BJ (cell line): ENCODE results near the gene ETDC. TPM values are rescaled to one million over a fixed set of nuclear protein-coding genes. Genes with fewer than 3 reads are reported as not detected.
A peak's percentile ranks its signal among the peaks of the same experiment; 100 is the strongest.

Experiments
- CTCF ChIA-PET: fragments of 350-600 bp; formaldehyde crosslinking; extraction: SDS; loops from one replicate; lab custom pipeline; 2021; ENCODE audit warnings: antibody characterized with exemption, inconsistent platforms; lab: Yijun Ruan, JAX
- POLR2A ChIA-PET: fragments of 300-600 bp; sonication (Branson Sonifier 250); formaldehyde crosslinking; extraction: SDS; loops from one replicate; lab custom pipeline; 2021; ENCODE audit warnings: antibody characterized with exemption; lab: Charles Lee
- DNase-seq: peaks from one replicate; pipeline ENCODE4 v3.0.0-alpha.2; 2011; ENCODE audit warnings: low read depth
- H3K27me3 ChIP-seq: 2 replicates; pipeline ENCODE4 v1.6.0; 2011; ENCODE audit warnings: low read length; ENCODE audit not compliant: control insufficient read depth, insufficient read depth
- H3K36me3 ChIP-seq: 2 replicates; pipeline ENCODE4 v1.5.1; 2011; ENCODE audit warnings: low read length; ENCODE audit not compliant: control insufficient read depth, insufficient read depth
- H3K4me3 ChIP-seq: 2 replicates; pipeline ENCODE4 v1.5.1; 2011; ENCODE audit warnings: low read depth, mild to moderate bottlenecking, control low read depth, low read length
- polyA plus RNA-seq: library from polyadenylated mRNA; depleted of rRNA; stranded (reverse); fragments of >200 nt; gene quantifications from 2 replicates; pipeline ENCODE4 v1.2.3, GENCODE V29; 2011
- TF ChIP-seq, protein P1 (sequence below): IDR thresholded peaks from 2 replicates; pipeline ENCODE4 v1.5.1; 2011; ENCODE audit warnings: low read depth, mild to moderate bottlenecking, control low read depth, inconsistent platforms, low read length, moderate library complexity; ENCODE audit not compliant: insufficient read depth

Gene ETDC
- polyA plus RNA-seq, 1 experiment = not detected

DNA sequence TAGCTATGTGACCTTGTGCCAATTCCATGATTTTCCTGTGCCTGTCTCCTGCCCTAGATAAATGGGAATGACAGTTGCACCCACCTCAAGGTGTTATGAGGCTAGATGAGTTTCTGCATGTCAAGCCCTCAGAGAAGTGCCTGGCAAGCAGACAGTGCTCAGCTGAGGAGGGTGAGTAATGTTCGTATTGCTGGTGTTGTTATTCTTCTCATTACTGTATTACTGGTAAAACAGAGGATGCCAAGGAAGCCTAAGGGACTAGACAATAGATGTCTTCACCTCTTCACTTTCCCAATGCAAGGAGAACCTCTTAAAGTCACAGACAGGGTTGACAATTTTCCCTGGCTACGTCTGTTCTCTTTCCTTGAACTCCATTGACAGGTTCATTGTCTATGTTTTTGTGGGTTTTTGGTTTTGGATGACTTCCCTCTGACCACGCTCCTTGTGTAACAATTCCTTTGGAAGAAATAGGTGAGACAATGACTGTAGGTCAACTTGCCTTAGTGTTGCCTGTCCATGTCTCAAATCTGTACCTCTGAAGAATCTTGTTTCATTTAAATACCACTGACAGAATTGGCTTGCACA lies 19.2 kb downstream of the ETDC start:
- Histone ChIP-seq H3K36me3 (no peaks in the 10 kb centered on the region), H3K4me3 (no peak overlapping the region), H3K27me3 (no peaks in the 10 kb centered on the region)
- TF ChIP-seq, protein P1, sequence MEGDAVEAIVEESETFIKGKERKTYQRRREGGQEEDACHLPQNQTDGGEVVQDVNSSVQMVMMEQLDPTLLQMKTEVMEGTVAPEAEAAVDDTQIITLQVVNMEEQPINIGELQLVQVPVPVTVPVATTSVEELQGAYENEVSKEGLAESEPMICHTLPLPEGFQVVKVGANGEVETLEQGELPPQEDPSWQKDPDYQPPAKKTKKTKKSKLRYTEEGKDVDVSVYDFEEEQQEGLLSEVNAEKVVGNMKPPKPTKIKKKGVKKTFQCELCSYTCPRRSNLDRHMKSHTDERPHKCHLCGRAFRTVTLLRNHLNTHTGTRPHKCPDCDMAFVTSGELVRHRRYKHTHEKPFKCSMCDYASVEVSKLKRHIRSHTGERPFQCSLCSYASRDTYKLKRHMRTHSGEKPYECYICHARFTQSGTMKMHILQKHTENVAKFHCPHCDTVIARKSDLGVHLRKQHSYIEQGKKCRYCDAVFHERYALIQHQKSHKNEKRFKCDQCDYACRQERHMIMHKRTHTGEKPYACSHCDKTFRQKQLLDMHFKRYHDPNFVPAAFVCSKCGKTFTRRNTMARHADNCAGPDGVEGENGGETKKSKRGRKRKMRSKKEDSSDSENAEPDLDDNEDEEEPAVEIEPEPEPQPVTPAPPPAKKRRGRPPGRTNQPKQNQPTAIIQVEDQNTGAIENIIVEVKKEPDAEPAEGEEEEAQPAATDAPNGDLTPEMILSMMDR = no peak
- DNase-seq = no peak
- CTCF ChIA-PET = no interaction called here
- POLR2A ChIA-PET = no interaction called here

DNA sequence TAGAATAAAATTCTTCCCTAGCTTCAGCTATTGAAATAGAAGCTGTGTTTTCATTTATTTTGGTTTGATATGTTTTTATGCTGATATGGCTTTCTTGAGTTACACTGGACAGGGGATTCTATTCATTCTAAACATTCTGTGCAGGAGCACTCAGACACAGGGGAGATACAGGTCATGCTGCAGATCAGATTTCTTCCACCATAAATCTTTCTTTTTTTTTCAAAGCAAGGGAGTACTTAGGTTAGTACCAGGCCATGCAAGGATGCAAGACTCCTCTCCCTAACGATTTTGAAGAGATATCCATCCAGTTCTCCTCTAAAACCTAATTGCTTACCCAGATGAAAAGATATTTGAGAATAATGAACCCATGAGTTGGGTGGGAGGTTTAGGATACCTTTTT lies 21.4 kb downstream of the ETDC start:
- CTCF ChIA-PET = no interaction called here
- POLR2A ChIA-PET = no interaction called here
- TF ChIP-seq, protein P1 = no peak

DNA sequence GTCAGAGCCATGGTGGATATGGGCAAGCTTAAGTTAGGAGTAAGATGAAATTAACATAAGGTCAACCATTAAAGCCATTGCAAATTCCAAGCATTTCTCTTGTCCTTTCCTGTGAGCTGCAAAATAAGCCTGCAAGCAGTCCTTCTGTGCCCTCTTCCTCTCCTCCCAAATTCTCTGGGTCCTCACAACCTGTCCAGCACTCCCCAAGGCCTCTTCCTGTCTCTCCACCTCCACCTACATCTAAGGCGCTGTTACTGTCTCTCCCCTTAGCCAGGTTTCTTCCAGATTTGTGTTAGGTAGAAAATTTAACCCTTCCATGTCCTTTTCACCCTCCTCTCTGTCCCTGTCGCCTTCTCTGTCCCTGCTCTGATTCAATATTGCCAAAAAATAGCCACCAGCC lies 22.2 kb downstream of the ETDC start:
- H3K27me3 ChIP-seq = no peaks in the 10 kb centered on the region
- POLR2A ChIA-PET = no interaction called here
- no peaks in the 10 kb centered on the region for H3K36me3 ChIP-seq
- CTCF ChIA-PET = no interaction called here
- DNase-seq = no peak
- TF ChIP-seq, protein P1 = no peak
- H3K4me3 ChIP-seq = no peak overlapping the region

More for the DNA sequence above, 21.4 kb downstream of the ETDC start:
- no peak for DNase-seq
- no peaks in the 10 kb centered on the region for H3K27me3 ChIP-seq
- no peaks in the 10 kb centered on the region for H3K36me3 ChIP-seq
- H3K4me3 ChIP-seq = no peak overlapping the region

DNA sequence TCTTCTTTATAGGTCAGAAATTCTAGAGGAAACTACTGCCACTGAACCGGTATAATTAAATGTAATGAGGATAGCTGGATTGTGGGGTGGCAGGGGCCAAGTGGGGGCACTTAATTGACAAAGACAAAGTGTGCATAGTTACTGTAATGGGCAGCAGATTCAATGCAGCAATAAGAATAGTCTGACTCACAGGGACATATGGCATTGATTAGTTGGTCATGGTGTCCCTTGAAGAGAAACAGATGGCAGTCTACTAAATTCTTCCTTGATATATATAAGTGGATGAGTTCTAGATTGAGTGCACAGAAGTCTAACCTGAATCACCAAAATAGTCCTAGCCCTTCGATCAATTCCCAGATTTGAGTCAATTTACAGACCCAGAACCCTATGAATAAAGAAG lies 31.6 kb downstream of the ETDC start:
- TF ChIP-seq, protein P1 = no peak
- Histone ChIP-seq H3K27me3 (no peaks in the 10 kb centered on the region), H3K4me3 (peak overlapping the region; percentile 10; the same call in 1 of the 2 replicates), H3K36me3 (no peaks in the 10 kb centered on the region)
- ChIA-PET CTCF (no interaction called here), POLR2A (no interaction called here)
- DNase-seq = peak; percentile 44

DNA sequence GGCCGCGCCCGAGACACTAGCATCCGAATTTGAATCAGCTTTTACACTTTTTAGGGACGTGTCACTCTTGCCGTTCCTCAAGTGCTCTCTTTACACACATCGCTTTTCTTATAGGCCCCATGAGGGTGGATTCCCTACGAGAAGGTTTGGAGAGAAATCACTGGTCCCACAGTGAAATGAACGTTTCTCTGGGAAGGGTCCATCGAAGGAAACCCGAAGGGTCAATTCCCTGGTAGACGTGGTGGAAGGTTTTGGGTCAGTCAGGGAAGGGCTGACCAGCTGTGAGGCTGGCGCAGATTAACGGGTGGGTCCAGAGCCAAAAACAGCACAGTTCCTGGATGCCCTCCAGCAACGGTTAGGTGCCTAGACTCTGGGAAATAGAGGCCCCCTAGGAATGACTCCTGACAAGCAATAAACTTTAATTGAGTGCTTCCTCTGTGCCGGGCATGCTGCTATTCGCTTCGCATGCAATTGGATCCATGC lies 35.9 kb downstream of the ETDC start:
- POLR2A ChIA-PET = no interaction called here
- no peaks in the 10 kb centered on the region for H3K27me3 ChIP-seq
- H3K36me3 ChIP-seq = no peaks in the 10 kb centered on the region; the same call in 1 of the 2 replicates
- CTCF ChIA-PET = no interaction called here
- TF ChIP-seq, protein P1 = no peak
- DNase-seq = peak; percentile 44
- peak overlapping the region; percentile 69 for H3K4me3 ChIP-seq
